GM21360 (cell line): ENCODE data around the gene F2R.
"Not testable (repeated sequence)": the region's sequence is repeated elsewhere in the genome, so short reads cannot be mapped to it uniquely, and the experiment has no call there.

Experiments
- ATAC-seq: cut with Tn5 transposase; IDR thresholded peaks from one replicate; pipeline ENCODE4 v1.9.1; 2021; ENCODE audit warnings: mild to moderate bottlenecking, moderate library complexity; ENCODE audit not compliant: unreplicated experiment

F2R gene

DNA sequence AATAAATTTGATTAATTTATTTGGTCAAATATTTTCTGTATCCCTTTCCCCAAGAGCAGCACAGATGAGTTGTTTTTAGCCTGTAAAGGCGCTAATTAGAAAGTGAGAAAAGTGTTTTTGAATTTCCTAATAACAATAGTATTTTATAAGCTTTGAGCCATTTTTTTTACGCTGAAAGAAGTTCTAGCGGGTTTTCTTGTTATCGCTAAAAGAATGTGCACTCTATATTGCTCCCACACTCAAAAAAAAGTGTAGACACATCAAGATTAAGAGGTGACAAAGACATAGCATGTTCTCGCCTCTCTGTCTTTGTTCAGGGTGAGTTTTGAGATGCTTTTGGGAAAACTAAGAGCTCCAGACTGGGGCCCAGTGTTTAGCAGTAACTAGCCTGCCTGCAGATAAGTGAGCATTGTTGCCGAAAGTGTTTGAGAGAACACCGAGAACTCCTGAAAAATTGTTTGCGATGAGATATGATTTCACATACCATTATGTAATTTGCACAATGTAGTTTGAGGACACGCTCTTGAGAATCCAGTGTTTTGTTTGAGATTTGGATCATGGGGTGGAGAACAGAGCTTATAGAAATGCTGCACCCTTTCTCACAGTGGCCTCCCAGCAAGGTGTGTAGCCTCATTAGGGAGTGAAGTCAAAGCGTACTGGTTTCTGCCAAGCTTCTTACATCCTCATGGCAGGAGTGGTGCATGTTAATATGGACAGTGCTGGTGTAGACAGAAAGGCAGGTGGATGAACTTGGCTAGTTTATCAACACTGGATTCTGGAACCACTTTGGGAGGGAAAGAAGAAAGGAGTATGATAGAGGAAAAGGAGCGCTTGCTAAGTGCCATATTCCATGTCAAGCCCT lies 1.5 kb downstream of the F2R start:
- no peak for ATAC-seq

DNA sequence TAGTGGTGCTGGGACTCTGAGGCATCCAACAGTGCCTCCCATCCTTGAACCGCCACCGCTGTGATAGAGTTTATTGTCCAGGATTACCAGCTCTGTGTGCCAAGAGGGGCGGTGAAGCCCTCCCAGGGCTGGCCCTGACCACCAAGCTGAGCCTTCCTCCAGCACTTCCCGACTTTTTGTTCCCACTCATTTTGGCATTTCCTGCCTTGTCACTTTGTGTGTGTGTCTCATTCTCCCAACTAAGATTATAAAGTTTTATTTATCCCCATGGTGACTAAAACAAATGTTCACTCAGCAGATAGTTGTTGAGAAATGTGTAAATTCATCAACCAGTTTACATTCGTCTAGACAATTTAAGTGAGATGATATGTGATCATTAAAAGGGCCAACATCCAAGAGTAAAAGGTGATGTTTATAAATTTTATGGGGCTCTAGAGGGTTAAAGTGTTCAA lies 2.5 kb downstream of the F2R start:
- no peak for ATAC-seq

DNA sequence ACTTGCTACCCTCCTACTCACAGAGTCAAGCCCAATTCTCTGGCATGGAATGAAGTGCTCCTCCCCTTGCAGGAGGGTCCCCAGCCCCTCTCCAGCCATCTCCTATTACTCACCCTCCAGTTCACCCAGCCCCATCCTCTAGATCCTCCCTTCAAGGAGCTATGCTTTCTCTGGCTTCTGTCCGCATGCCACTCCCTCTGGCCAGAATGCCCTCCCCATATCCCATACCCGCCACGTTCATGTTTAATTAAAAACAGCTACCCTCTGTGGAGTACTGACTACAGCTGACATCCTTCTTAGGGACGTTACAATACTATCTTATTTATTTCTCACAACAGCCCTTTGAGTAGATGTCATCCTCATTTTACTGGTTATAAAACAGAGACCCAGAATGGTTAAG lies 3.0 kb downstream of the F2R start:
- no peak for ATAC-seq

DNA sequence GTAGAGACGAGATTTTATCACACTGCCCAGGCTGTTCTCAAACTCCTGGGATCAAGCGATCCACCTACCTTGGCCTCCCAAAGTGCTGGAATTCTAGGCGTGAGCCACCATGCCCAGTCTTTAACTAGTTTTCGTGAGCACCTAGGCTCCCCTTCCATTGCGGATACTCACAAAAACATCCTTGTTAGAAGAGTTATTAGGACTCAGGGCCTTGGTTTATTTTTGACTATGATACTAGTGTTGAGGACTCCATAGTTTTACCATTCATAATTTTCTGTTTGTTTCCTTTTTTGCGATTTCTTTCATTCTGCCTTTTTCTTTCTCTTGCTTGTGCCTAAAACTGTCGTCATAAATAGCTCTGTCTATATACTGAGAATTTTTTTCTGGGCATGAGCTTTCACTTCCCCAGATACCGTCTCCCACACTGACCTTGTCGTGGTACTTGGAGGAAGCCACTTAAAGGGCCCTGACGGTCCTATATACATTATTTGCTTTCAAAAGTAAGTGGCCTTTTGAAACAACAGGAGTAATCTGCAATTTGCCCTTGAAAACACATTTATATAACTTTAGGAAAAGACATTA lies 5.2 kb downstream of the F2R start:
- peak; percentile 95 for ATAC-seq

GRCh38 chr5:76723266-76723665 lies 7.3 kb downstream of the F2R start:
- no peak for ATAC-seq

- no peak for ATAC-seq
Measured at GRCh38 chr5:76723906-76724305, 8.0 kb downstream of the F2R start.

DNA sequence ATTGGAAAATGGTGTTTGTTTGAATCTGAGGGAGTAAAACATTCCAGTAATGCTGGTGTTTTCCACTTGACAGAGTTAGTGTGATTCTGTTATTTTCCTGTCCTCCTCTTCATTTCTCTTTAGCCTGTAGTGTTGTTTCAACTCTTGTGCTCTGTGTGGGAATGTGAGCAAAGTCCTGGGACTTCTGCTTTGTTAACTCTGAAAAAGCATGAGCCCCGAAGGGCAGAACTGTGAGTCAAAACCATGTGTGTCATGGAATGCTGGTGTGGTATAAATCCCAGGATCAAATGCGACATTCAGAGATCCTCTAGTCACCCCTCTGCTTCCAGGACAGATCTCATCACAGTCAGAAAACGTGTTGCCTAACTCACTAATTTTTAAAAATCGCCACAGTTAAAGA lies 8.9 kb downstream of the F2R start:
- no peak for ATAC-seq

DNA sequence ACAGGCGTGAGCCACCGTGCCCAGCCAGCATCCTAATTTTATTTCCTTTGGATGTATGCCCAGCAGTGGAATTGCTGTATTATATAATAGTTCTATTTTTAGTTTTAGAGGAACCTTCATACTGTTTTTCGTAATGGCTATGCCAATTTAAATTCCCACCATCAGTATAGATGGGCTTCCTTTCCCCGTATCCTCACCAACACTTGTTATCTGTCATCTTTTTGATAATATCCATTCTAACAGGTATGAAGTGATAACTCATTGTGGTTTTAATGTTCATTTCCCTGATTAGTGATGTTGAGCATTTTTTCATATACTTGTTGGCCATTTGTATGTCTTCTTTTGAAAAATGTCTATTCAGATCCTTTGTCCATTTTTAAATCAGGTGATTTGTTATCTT lies 13.0 kb downstream of the F2R start:
- ATAC-seq = no peak

GRCh38 chr5:76729373-76730290 lies 13.7 kb downstream of the F2R start:
- ATAC-seq = no peak

GRCh38 chr5:76732405-76733048 lies 16.6 kb downstream of the F2R start:
- no peak for ATAC-seq

GRCh38 chr5:76733049-76733417 lies 17.1 kb downstream of the F2R start:
- ATAC-seq = no peak

DNA sequence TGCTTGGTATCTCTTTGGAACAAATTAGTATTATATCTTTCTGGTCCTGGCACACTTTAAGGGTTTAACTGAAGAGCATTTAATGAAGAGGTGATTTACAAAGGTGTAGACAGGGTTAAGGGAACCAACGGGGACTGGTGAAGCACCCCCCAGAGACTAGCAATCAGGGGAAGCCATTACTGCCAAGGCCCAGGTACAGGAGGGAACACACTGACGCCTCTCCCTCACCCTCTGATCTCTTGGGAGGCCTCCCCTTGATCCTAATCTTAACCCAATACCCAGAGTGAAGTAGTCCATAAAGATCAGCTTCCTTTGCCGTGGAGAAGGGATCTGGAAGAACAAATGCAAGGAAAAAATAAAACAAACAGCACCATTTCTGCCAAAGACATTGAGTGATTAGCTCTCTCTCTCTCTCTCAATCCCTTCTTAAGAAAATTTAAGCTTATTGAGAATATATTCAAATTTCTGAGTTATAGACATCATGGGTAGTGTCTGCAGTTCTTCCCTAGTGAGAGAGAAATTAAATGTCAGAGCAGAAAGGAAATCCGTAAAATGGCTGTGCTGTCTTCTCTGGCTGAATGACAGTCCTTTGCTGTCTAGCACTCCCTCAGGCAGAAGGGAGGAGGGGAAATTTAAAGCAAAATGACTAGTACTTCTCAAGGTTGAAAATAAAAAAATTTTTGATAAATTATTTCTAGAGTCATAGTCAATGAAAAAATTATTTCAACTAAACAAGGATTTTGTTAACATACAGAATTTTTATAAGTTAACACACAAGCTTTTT lies 20.0 kb downstream of the F2R start:
- ATAC-seq = no peak

- no peak for ATAC-seq
Measured at GRCh38 chr5:76736679-76737556, 21.0 kb downstream of the F2R start.

DNA sequence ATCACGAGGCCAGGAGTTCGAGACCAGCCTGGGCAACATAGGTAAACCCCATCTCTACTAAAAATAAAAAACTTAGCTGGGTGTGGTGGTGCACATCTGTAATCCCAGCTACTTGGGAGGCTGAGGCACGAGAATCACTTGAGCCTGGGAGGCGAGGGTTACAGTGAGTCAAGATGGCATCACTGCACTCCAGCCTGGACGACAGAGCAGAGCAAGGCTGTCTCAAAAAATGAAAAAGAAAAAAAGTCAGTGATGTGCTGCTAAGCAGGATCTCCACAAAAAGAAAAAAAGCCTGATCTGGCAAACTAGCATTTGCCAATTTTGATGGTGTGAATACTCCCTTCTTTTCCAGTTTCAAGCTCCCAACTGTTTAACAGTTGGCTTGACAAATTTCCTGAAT lies 21.9 kb downstream of the F2R start:
- no peak for ATAC-seq

- not testable (repeated sequence) for ATAC-seq
Measured at GRCh38 chr5:76741506-76741905, 25.6 kb downstream of the F2R start.

DNA sequence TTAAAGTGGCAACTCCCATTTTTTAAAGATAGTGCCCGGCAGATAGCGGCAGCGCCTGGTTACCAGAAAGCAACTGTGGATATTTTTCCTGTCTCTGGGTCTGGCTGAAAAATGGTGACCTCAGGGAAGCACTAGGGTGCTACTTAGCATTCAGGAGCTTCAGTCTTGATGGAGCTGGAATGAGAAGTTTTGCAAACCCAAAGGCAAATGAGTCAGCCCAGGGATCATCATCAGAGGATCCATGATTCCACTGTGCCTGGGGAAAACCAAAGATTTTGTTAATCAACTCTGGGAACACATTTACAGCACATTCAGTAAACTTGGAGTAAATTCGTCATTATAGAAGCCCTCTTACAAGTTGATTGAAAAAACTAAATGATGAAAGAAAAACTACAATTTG lies 26.7 kb downstream of the F2R start:
- no peak for ATAC-seq

- ATAC-seq = no peak
Measured at GRCh38 chr5:76744632-76745031, 28.7 kb downstream of the F2R start.

- no peak for ATAC-seq
Measured at GRCh38 chr5:76745670-76746069, 29.7 kb downstream of the F2R start.

- no peak for ATAC-seq
Measured at GRCh38 chr5:76746677-76747076, 30.8 kb downstream of the F2R start.
